ENCODE results near the gene BCL2.
"Not testable (repeated sequence)": the region's sequence is repeated elsewhere in the genome, so short reads cannot be mapped to it uniquely, and the experiment has no call there.

Gene BCL2

DNA sequence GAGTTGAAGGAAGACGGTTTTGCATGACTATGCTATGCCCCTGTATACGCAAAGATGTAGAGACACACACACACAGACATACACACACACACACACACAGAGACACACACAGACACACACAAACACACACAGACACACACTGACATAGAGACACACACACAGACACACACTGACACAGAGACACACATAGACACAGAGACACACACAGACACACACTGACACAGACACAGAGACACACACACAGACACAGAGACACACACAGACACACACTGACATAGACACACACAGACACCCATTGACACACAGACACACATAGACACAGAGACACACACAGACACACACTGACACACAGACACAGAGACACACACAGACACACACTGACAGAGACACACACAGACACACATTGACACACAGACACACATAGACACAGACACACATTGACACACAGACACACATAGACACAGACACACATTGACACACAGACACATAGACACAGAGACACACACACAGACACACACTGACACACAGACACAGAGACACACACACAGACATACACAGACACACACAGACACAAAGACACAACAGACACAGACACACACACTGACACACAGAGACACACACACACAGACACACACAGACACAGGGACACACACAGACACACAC, 121.3 kb downstream of the BCL2 start:
- no peak for DNase-seq

DNA sequence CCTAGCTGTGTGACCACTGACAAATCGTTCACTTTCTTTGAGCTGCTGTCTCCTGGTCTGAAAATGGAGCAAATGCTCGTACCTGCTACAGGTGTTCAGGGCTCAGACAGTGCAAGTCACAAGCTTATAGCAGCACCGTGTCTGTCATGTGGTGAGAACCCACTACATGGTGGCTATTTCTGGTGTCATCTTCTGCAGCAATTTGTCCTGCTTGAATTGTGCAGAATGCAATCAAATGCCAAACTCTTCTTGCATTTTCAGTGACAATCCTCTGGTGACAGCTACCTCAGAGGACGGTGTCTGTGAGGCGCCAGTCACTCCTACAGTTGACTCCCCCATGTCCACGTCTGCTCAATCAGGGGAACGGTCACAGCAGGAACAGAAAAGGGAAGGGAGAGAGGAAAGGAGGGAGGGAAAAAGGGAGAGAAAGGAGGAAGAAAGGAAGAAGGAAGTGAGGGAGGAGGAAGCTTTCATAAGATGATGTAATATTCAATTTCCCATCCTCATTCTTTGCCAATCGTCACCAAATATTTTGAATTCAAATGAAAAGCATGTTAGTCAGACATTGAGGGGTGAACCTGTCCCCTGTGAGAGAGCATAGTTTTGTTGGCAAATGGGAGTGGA, 122.2 kb downstream of the BCL2 start:
- DNase-seq: no peak

DNA sequence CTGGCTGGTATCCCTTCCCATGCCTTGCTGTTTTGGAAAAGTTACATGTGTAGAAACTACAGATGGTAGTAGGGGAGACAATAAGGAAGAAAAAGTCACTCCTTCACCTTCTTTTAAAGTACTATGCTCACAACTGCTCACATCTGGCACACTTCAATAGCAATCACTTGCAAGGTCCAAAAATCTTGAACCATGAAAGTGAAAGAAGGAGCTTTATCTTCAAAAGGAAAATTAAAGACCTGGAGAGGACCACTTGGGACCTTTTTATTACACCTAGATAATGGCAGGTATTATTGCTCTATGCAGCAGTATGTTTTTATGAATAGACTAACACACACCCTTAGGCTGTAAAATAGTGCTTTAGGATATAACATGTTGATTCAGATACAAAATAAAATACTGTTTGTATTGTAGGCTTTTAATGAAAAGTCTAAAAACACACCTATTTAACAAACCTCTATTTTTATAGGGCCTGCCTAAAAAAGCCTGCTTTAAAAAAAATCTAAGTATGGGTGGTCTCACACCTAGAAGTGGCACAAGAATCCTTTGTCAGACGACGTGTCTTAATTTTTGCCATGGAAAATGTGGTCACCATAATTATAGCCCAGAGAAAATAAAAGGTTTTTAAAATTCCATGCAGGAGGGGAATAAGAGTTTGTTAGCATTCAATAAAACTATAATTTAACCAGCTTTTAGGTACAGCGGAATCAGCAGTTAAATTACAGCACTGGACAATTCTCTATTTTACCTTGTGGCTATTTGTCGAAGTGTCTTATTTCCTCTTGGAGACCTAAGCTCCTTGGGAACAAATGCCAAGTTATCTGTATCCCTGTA, 124.0 kb downstream of the BCL2 start:
- DNase-seq: no peak

DNA sequence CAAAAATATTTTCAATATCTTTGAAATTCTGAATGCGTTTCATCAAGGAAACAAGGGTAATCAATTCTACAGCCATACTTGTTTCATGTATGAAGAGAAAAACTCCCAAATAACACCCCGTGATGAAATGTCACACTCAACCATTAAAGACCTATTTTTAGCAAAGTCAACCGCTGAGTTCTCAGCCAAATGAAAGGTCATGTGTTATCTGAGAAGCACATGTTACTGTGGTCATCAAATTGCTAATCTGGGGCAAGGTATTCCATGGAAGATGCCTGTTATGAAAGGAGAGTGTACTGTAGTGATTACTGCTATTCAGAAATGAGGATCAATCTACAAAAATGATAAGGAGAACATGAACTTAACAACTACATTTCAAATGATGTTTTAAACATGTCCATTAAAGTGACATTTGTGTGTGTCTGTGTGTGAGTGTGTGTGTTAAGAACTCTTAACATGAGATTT, 126.7 kb downstream of the BCL2 start:
- DNase-seq: no peak

DNA sequence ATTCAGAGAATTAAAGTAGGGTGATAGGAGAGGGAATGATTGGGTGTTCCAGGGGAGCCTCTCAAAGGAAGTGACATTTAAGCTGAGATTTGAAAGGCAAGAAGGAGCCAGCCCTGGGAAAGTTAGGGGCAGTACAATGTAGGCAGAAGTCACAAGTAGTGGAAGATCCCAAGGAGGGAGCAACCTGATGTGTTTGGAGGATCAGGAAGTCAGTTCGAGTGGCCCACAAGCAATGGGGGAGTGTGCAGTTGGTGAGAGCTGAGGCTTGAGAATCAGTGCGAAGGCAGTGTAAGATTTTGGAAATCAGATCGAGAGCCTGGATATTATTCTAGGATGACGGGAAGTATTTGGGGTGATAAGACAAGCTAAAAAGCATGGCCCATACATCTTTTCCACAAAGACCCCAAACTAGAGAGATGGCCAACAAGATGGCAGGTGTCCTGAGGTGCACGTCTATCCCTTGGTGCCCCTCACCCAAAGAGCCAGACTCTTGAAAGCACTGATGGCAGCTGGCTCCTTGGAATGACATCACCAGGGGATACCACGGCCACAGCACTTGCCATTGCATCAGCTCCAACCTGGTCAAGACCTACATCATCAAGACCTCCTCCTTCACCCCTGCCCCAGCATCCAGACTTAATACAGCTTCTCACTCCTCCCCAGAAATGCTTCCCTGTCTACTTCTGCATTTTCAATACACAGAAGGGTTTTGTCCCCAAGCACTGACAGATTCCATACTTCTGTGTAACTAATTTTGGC, 127.3 kb downstream of the BCL2 start:
- DNase-seq: no peak

DNA sequence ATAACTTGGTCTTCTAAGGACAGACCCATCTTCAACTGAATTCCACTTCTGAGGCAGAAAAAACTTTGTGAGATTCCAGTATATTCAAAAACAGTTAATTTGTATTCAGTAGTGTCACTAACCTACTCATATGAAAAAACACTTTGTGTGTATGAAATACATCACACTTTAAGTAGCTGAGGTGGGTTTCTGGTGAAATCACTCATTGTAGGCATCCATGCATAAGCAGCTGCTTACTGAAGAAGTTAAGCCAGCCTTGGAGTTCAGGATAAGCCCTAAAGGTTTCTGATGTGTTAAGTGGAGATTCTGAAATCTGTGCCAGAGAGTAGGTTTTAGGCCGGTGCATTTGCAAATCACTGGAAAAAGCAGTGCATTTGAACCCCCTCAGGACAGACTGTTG, 128.2 kb downstream of the BCL2 start:
- no peak for DNase-seq

DNA sequence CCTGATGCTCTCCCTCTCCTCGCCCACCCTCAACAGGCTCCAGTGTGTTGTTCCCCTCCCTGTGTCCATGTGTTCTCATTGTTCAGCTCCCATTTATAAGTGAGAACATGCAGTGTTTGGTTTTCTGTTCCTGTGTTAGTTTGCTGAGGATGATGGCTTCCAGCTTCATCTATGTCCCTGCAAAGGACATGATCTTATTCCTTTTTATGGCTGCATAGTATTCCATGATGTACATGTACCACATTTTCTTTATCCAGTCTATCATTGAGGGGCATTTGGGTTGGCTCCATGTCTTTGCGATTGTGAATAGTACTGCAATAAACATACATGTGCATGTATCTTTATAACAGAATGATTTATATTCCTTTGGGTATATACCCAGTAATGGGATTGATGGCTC, 128.7 kb downstream of the BCL2 start:
- not testable (repeated sequence) for DNase-seq

DNA sequence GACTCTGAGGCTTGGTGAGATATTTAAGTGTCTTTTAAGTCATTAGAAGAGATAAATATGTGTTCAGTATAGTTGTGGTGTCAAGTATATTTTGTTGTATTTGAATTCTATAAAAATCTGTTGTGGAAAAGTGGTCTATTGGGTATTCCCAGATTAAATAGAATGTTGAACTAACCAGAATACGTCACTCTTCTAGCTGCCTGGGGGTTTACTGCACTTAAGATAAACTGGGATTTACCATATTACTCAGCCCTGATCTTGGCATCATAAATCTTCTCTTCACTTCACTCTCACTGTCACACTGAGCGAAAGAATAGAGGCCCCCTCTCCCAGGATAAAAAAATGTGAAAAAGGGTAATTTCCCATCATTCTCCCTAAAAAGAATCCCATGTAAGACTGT, 129.8 kb downstream of the BCL2 start:
- DNase-seq: no peak

DNA sequence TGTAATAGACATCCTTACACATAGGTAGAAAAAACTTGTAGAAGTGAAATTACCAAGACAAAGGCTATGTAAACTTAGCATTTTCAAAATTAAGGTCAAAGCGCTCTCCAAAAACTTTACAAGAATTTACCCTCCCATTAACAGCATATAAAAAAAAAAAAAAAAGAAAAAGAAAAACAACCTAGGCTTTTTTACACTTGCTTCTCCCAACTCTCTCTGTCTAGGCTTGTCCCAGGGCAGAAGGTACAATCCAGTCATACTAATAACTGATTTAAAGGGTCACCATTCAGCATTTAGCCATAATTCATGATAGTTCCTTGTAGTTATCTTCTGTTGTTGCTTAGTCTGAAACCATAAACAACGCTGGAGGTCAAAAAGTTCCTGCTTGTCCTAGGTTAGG, 130.5 kb downstream of the BCL2 start:
- no peak for DNase-seq

DNA sequence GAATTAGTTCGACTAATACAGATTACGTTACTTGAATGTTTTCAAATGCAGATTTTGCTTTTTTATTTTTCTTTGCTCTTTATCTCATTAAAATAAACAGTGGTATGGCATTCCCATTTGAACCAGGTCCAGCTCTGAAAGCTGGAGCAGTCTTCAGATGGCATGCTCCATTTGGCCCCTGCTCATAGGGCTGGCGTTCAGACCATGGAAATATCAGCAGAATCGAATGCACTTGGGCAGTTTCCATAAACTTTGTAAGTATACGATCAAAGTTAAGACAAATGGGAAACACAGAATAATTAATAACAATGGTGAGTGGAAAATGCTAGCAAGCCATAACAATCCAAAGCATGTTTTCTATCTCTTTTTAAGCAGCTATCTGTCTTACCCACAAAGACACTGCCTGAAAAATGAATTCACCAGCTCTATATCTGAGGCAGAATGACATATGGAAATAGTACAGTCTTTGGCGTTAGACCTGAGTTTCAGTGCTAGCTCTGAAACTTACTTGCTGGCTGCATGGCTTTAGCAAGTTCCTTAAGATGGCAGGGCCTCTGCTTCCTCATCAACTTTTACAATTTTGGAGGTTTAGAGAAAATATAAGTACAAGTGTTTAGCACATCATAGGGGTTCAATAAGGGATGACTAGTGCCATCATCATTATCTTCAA, 131.6 kb downstream of the BCL2 start:
- DNase-seq: no peak

DNA sequence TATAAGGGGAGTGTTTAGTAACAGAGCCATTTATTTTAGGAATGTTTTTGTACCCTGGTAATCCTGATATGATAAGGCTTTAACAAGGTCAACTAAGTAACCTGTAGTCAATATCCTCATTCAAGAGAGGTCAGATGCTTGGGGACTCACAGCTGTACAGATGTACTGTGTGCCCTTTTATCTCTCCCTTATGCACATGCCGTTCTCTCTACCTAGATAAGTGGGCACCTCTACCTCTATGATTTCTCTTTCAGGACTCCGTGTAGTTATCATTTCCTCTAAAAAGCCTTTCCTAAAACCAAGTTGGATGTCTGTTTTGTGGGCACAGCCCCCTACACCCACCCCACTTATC, 132.4 kb downstream of the BCL2 start:
- DNase-seq: no peak

DNA sequence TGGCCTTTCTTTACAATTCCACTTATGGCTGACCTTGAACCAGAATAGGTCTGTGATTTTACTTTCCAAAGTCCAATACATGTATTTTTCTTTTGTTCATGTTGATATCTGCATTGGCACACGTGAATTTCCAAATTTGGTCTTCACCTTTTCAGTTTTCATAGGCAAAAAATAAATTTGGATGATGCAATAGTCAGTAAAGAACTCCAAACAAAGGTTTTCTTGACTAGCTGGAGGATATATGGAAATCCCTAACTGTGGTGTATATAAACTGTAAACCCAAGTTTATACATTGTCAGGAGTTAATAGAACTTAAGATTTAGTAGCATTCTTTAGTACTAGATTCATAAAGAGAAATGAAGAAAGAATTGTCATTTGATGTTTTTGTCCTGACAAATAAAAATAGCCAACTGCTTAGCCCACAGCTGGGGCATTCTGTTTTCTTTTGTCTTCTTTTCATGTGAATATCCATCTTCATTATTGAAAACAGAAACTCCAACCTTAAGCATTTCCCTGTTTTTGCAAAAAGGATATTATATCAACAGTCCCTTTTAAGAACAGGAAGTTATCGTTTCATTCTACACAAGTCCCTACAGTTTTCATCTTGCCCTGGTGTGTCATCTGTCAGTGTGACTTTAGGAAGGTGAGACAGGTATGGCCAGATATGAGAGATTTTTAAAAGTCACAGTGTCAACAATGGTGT, 132.9 kb downstream of the BCL2 start:
- DNase-seq: no peak

DNA sequence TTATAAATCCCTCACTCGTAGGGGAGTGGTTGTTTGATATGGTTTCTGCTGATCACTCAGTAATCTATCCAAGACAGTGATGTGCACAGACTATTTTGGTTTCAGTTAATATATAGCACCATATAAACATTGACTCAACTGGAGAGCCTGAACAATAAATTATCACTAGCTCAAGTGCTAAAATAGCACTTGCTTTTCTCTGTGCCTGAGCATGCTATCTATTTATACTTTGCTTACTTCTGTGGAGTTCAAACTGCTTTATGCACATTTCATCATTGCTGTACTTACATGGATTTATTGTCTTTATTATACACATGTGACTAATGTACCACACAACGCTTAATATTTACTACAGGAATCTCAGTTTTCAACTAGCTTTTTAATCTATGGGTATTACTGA, 133.6 kb downstream of the BCL2 start:
- DNase-seq: no peak

DNA sequence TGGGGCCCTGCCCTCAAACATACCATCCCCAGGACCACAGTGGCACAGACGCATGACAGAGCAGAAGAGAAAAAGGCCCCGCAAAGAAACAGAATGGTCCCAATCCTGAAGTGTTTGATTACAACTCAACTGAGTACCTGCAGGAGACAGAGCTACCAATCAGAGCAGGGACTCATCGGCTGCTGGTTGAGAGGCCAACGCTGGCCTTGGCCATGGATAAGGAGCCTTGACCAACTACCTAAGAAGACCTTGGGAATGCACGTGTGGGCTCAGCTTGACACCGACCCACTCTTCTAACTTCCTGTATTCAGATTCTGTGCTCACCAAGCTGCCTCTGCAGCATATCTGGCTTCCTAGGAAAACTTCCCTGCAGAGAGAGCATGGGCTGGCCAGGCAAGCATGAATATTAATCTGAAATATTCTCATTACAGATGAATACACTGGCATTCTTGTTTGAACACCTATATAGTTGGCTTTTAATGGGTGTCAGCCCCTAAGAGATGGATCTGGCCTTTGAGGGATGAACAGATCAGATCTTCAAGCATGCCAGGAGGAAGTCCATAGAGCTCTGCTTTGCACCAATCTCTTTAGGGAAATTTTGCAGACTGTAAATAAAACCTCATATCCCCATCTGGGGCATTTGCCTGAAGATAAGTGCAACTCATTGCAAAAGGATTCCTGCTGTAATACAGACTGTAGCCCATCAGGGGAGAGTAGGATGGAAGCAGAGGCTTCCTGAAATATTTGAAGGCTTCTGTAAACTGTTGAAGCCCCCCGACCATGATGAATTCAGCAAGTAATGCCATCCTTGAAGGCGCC, 135.4 kb downstream of the BCL2 start:
- DNase-seq: no peak

DNA sequence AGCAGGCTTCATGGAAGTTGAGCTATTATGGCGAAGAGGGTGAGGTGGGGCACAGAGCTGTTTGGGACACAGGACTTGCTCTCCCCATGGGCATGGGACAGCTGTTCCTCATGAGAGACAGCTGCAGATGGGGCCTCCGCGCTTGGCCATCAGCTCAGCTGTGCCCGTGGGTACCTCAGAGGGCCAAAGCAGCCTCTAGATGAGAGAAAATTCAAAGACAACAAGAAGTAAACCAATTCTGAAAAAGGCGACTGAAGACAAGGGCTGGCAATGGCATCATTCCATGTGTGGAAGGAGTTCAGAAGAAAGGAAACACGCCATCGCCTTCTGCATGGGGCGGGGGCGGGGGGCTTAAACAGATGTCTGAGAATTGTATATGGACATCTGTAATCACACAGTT, 136.2 kb downstream of the BCL2 start:
- no peak for DNase-seq

DNA sequence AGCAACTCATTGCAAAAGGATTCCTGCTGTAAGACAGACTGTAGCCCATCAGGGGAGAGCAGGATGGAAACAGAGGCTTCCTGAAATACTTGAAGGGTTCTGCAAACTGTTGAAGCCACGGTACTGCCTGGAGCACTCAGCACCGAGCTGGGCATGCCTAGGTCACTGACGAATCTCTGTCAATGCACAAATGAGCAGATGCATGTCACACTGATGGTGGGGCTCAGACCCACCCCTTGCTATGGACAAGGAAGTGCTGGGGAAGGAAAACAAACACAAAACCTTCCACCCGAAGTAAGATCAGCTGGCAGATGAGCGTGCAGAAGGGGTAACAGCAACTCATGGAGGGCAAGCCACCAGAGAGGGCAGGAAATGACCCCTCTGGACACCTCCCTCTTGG, 136.7 kb downstream of the BCL2 start:
- no peak for DNase-seq

DNA sequence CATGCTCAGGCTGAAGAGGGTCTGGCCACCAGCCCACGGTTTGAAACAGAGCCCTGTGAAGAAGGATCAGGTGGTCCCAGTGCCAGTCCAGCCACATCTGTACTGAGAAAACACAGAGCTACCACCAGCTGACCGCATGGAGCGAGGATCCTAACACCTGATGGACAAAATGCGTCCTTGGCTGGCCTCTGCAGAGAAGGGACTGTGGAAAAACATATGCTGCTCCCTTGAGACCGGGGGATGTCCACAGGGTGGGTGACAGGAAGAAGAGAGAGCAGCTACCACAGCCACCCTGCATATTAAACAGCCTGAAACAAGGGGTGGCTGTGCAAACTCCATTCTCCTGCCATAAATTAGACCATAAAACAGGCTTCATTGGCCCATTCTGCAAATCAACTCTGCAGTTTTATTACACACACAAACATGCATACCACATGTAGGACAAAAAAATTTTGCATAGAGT, 137.2 kb downstream of the BCL2 start:
- DNase-seq: no peak

DNA sequence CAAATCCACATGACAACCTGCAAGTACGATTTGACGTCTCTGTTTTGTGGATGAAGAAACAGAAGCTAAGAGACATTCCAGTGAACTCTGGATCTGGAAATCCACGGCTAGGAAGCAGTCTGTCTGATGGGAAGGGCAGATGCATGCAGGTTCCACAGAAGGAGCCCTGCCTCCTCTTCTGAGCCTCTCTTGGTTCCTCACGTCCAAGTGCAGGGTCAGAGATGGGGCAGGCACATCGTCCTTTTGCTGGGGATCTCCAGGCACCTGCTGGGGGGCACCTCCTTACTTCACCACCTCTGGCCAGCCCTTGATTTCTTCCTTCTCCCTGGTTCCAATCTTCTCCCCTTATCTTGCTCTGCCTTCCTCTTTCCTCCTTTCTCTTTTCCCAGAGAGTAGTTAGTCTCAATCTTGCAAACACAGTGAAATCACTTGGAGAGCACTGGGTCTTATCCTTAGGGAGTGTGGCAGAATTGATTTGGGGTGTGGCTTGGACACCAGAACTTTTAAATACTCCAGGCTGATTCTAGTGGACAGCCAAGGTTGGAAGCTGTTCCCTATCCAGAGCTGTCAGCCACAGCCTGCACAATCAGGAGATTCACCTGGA, 137.8 kb downstream of the BCL2 start:
- no peak for DNase-seq

DNA sequence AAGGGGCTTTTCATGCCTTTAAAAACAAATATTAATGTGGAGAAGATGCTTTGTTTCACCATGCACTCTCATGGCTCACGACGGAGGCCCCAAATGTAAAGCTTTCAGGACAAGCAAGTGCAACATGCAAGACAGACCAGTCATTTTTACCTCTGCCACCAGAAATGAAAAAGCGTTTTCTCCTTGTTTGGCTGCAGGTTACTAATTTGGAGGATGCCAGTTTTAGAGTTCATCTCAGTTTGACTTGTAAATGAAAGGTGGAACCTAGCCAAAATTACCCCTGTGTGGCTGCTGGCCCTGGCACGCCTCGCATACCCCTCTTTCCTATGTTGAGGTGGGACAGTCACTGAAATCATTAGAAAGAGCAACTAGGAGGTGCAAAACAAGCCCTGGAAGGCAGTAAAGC, 138.6 kb downstream of the BCL2 start:
- DNase-seq: no peak

DNA sequence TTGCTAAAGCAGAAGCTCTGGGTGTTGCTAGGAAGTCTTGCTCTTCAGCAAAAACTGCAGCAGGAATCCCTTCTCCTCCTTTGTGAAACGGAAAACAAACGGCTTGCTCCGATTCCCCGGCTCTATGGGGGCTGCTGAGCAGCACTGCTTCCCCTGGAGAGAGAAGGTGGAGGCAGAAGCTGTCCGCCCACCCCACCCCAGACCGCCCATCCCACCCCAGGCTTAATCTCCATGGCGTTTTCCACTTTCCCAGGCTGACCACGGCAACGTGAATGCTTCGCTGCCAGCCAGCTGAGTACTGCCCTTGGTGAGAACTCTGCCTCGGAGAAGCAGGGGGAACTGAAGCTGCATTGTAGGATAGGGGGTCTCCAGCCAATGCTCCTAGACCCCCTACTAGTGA, 139.2 kb downstream of the BCL2 start:
- DNase-seq: no peak

DNA sequence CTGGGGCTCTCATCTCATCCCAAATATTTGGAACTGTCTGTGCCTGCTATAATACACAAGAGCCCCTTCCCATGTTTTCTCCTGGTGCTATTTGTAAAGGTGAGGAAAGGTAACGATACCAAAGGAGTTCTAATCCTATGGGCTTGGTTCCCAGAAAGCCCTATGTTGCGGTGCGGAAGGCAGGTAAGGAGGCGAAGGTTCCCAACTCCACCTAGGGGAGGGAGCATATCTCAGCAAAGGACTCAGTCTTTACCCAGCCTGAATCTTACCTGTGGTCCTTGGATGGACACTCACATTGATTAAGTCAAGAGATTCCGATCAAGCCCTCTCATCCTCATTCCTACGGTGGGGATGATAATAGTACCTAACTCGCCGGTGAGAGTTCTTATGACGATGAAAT, 140.1 kb downstream of the BCL2 start:
- no peak for DNase-seq
